Esophagus muscularis mucosa (tissue), 4 donors: Measurements from ENCODE around the gene ABCC9. TPM values are rescaled to one million over a fixed set of nuclear protein-coding genes. Genes with fewer than 3 reads are reported as not detected.
A peak's percentile ranks its signal among the peaks of the same experiment; 100 is the strongest.

Experiments
- DNase-seq: peaks from one replicate; pipeline ENCODE4 v3.0.0-alpha.2; 2017; ENCODE audit errors: extremely low spot score
- H3K27ac ChIP-seq, 4 donors: fragments of 200-600 bp; sonication (generic); replicated peaks in 1 of 4; 1 replicate in 3 of 4; 2 replicates in 1 of 4; pipeline ENCODE4 v1.5.1; 2016 to 2019; ENCODE audit warnings: mild to moderate bottlenecking in 1 of 4
- H3K27me3 ChIP-seq, 4 donors: fragments of 200-600 bp; sonication (generic); one replicate each; pipeline versions ENCODE4 v1.5.1 to v1.6.0; 2016 to 2019
- H3K36me3 ChIP-seq, 4 donors: fragments of 200-600 bp; sonication (generic); one replicate each; pipeline ENCODE4 v1.5.1; 2016 to 2019
- H3K4me1 ChIP-seq, 4 donors: fragments of 200-600 bp; sonication (generic); one replicate each; pipeline ENCODE4 v1.5.1; 2016 to 2019
- H3K4me3 ChIP-seq, 4 donors: fragments of 200-600 bp; sonication (generic); 1 replicate in 2 of 4; 2 replicates in 2 of 4; pipeline ENCODE4 v1.5.1; 2016 to 2019; ENCODE audit warnings: mild to moderate bottlenecking in 4 of 4, moderate library complexity in 1 of 4
- H3K9me3 ChIP-seq, 4 donors: fragments of 200-600 bp; sonication (generic); 1 replicate in 3 of 4; 2 replicates in 1 of 4; pipeline ENCODE4 v1.5.1; 2016 to 2019
- EP300 ChIP-seq: sonication (generic); formaldehyde crosslinking; IDR thresholded peaks from one replicate; pipeline ENCODE4 v1.6.1; 2017; ENCODE audit warnings: antibody characterized with exemption
- POLR2A ChIP-seq: fragments of 450-650 bp; IDR thresholded peaks from one replicate; pipeline ENCODE4 v1.6.1; 2017; ENCODE audit warnings: antibody characterized with exemption, moderate library complexity, mild to moderate bottlenecking, low read depth
- POLR2AphosphoS5 ChIP-seq, 2 donors: sonication (generic); formaldehyde crosslinking; IDR thresholded peaks; one replicate each; pipeline ENCODE4 v1.6.1; 2017; ENCODE audit warnings: antibody characterized with exemption in 2 of 2
- WGBS: methylation state at CpG from one replicate; pipeline ENCODE4 v1.1.5; 2018; 5-methylcytosine and 5-hydroxymethylcytosine counted together
- intact Hi-C: fragments of 100-400 bp; cut with DNase I; formaldehyde crosslinking; loops from one replicate; pipeline ENCODE4 v1.15.1; 2023
- total RNA-seq, 4 donors: library from RNA; depleted of rRNA; stranded (reverse); fragments of >200 nt; gene quantifications; one replicate each; pipeline versions ENCODE4 v1.1.0 to v1.2.1, GENCODE V29; 2016
- TF ChIP-seq, protein P1 (sequence below), 3 experiments: fragments of 200-600 bp in 2 of 3; fragments of 450-650 bp in 1 of 3; sonication (generic) in 2 of 3; IDR thresholded peaks; one replicate each; pipeline ENCODE4 v1.5.1; 2017 to 2019; ENCODE audit warnings: antibody characterized with exemption in 3 of 3, mild to moderate bottlenecking in 2 of 3, moderate library complexity in 1 of 3

The ABCC9 gene
- total RNA-seq, 4 donors from 2014 or later, result 44.1 to 58.6 (median 50.9) TPM

DNA sequence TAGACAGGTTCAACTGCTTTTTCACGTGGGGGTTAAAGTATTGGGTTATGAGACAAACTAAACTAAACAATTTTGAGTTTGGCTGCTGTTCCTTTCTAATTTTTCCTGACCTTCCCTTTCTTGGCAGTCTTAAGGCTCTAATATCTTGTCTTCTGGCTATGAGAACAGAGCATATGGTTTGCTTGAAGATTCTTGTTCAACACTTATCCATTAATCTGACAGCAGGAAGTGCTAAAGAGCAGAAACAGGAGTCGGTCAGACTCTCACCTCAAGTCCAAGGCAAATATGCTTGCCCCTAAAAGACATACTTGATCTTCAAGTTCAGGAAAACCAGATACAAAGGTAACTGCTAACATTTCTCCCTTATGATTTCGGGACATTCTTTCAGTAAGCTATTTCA is 114.1 kb downstream of the ABCC9 start:
- no peak for DNase-seq
- H3K27ac ChIP-seq, result peak overlapping the region; percentile 77 to 79 (median 78)
- 21% methylated on average over 3 of the region's 3 CpGs for WGBS
- H3K4me3 ChIP-seq, result no peak overlapping the region
- peaks cover 24 to 67% (median 54%) of the 10 kb centered on the region in 4 donors for H3K4me1 ChIP-seq
- intact Hi-C loops, result loop anchor here (5.0 kb wide), 2 partner anchors 55 to 115 kb away; partner anchors contain the start of genes ABCC9 and KCNJ8
- no peaks in the 10 kb centered on the region for H3K9me3 ChIP-seq
- no peak for TF ChIP-seq POLR2AphosphoS5 (IDR thresholded peaks at IDR 0.05)
- TF ChIP-seq EP300, result no peak
- TF ChIP-seq POLR2A, result no peak
- TF ChIP-seq, protein P1, sequence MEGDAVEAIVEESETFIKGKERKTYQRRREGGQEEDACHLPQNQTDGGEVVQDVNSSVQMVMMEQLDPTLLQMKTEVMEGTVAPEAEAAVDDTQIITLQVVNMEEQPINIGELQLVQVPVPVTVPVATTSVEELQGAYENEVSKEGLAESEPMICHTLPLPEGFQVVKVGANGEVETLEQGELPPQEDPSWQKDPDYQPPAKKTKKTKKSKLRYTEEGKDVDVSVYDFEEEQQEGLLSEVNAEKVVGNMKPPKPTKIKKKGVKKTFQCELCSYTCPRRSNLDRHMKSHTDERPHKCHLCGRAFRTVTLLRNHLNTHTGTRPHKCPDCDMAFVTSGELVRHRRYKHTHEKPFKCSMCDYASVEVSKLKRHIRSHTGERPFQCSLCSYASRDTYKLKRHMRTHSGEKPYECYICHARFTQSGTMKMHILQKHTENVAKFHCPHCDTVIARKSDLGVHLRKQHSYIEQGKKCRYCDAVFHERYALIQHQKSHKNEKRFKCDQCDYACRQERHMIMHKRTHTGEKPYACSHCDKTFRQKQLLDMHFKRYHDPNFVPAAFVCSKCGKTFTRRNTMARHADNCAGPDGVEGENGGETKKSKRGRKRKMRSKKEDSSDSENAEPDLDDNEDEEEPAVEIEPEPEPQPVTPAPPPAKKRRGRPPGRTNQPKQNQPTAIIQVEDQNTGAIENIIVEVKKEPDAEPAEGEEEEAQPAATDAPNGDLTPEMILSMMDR (IDR thresholded peaks at IDR 0.05), result no peak
- H3K36me3 ChIP-seq, result peaks cover 0 to 8% (median 0%) of the 10 kb centered on the region in 4 donors
- no peaks in the 10 kb centered on the region for H3K27me3 ChIP-seq

DNA sequence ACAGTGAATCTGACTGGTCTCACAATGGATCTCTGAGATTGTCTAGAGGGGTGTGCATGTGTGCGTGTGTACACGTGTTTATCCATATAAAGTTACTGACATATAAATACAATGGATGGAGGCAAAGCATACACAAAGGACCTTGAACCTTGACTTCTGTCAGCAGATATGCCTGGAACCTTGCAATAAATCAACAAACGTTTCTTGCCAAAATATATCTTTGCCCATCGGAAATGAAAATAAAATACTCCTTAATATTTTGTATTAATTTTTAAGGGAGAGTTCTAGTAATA is 114.7 kb downstream of the ABCC9 start:
- peak overlapping the region; percentile 77 to 79 (median 78) for H3K27ac ChIP-seq
- intact Hi-C loops, result loop anchor here (5.0 kb wide), 2 partner anchors 54 to 116 kb away; partner anchors contain the start of genes ABCC9 and KCNJ8
- whole genome bisulfite sequencing, result 46% methylated on average over 4 of the region's 4 CpGs
- TF ChIP-seq, protein P1 (IDR thresholded peaks at IDR 0.05), result no peak
- no peak for TF ChIP-seq EP300
- TF ChIP-seq POLR2AphosphoS5 (IDR thresholded peaks at IDR 0.05), result no peak
- no peak for TF ChIP-seq POLR2A
- no peaks in the 10 kb centered on the region for H3K27me3 ChIP-seq
- H3K4me1 ChIP-seq, result peaks cover 24 to 62% (median 49%) of the 10 kb centered on the region in 4 donors
- DNase-seq, result no peak
- no peak overlapping the region for H3K4me3 ChIP-seq
- peaks cover 0 to 8% (median 0%) of the 10 kb centered on the region in 4 donors for H3K36me3 ChIP-seq
- no peaks in the 10 kb centered on the region for H3K9me3 ChIP-seq

DNA sequence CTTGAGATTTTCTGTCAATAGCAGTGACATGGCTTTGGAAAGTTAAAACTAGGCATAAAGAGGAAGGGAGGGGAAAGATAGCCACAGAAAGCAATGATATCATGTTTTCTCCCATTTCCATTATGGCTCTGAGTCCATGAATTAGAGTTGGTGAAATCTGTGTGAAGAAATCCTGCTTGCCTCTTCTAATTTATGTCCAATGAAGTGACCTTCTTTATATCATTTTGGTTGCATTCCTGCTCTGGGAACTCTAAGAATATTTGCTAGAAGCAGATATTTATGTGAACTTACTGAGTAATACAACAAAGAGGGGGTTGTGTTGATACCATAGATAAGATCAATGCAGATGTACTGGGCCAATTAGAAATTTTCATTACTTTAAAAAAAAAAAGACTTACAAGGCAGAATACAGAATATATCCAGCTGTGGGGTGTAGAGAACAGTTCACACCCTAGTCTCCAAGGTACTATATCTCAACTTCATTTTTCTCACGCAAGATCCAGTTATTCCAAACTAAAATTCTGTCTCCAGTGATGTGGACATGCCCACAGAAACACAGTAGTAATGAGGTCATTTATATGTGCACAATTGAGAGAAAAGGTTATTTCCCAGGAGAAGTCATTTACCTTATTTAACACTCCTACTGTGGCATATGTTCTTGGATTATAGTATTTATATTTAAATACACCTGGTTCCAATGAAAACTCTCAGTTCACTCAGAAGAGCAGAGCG is 115.2 kb downstream of the ABCC9 start:
- no peak for DNase-seq
- 57% methylated on average over 2 of the region's 2 CpGs for WGBS
- H3K27me3 ChIP-seq, result no peaks in the 10 kb centered on the region
- no peak overlapping the region for H3K4me3 ChIP-seq
- H3K27ac ChIP-seq, result peak overlapping the region; percentile 77 to 79 (median 78)
- TF ChIP-seq, protein P1 (IDR thresholded peaks at IDR 0.05), result no peak
- TF ChIP-seq POLR2A (no peak), EP300 (no peak), POLR2AphosphoS5 (IDR thresholded peaks at IDR 0.05) (no peak)
- peaks cover 24 to 57% (median 44%) of the 10 kb centered on the region in 4 donors for H3K4me1 ChIP-seq
- intact Hi-C loops, result loop anchor here (5.0 kb wide), 2 partner anchors 54 to 116 kb away; partner anchors contain the start of genes ABCC9 and KCNJ8
- H3K36me3 ChIP-seq, result peaks cover 0 to 8% (median 0%) of the 10 kb centered on the region in 4 donors
- no peaks in the 10 kb centered on the region for H3K9me3 ChIP-seq

DNA sequence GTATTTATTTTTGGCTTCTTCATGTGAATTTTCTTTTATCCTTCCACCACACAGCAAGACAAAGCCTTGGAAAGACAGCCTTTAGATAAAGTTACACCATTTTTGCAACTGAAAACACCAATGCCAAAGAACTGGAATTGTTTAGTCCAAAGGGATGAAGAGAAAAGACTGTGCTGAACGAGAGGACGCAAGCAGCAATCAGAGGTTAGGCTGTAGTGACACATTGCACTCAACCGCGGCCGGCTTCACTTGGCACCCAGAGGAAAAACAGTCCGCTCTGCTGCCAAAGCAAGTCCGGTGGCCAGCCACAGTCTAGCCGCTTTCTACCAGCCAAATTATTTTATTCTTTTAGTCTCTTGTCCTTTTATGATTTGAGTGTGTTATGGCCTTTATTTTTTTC is 117.6 kb downstream of the ABCC9 start:
- 81% methylated on average over 8 of the region's 8 CpGs for WGBS
- no peak overlapping the region for H3K4me3 ChIP-seq
- H3K27me3 ChIP-seq, result no peaks in the 10 kb centered on the region
- no peaks in the 10 kb centered on the region for H3K9me3 ChIP-seq
- peaks cover 36 to 53% (median 43%) of the 10 kb centered on the region in 4 donors for H3K4me1 ChIP-seq
- peak overlapping the region in 3 of 4 donors; percentile 15 to 36 (median 16) for H3K27ac ChIP-seq
- DNase-seq, result no peak
- TF ChIP-seq POLR2A, result no peak
- peak in 1 of 2 donors; percentile 31 for TF ChIP-seq POLR2AphosphoS5 (IDR thresholded peaks at IDR 0.05)
- no peak for TF ChIP-seq EP300
- TF ChIP-seq, protein P1 (IDR thresholded peaks at IDR 0.05), result no peak
- peaks cover 0 to 8% (median 0%) of the 10 kb centered on the region in 4 donors for H3K36me3 ChIP-seq
- intact Hi-C loops, result no loop called here
